GM12801 (cell line): Measurements from ENCODE around the gene KLHDC4.

Experiments
- CTCF ChIP-seq: IDR thresholded peaks from one replicate; pipeline ENCODE4 v1.5.1; 2011; ENCODE audit warnings: control low read depth; ENCODE audit not compliant: insufficient read length; ENCODE audit errors: extremely low read depth

Gene KLHDC4

GRCh38 chr16:87700406-87701077 lies 65.2 kb downstream of the KLHDC4 start:
- TF ChIP-seq CTCF: no peak

- TF ChIP-seq CTCF: no peak
Observed at GRCh38 chr16:87698676-87699199, 67.0 kb downstream of the KLHDC4 start.

GRCh38 chr16:87698241-87698640 lies 67.5 kb downstream of the KLHDC4 start:
- TF ChIP-seq CTCF: no peak

GRCh38 chr16:87697792-87698191 lies 68.0 kb downstream of the KLHDC4 start:
- TF ChIP-seq CTCF: no peak

- no peak for TF ChIP-seq CTCF
Observed at GRCh38 chr16:87697256-87697655, 68.5 kb downstream of the KLHDC4 start.

- no peak for TF ChIP-seq CTCF
Observed at GRCh38 chr16:87696726-87697125, 69.1 kb downstream of the KLHDC4 start.

GRCh38 chr16:87695534-87695933 lies 70.3 kb downstream of the KLHDC4 start:
- TF ChIP-seq CTCF: no peak
